Fibroblast of skin of right biceps (primary cell): Measurements from ENCODE around the gene ZNF559.

Experiments
- DNase-seq: peaks from one replicate; pipeline ENCODE4 v3.0.0-alpha.2; 2013

ZNF559 gene

GRCh38 chr19:9354651-9355050 lies 30.7 kb downstream of the ZNF559 start:
- DNase-seq: no peak

DNA sequence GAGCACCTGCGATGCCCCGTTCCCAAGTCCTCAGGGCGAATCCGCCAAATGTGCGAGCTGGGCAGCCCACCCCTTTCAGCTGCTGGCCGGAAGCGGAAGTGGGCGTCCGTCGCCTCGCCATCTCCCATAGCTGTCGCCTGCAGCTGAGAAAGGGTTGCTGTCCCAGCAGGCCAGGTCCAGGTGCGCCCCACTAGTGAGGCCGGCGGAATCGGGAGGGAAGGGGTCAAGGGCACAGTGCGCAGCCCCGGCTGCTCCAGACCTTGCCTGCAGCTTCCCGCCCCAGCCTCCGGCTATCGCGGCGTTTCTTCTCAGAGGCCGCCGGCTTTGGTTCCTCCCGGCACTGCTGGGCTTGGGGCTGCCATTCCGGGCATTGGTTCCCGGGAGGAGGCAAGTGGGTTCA lies 38.9 kb downstream of the ZNF559 start, which contains the start of gene ZNF177:
TSS of gene ZNF177 (plus strand) at position 109 of the 400 bp plus-strand sequence. CDS start 15,299 bp downstream, outside the sequence.
- no peak for DNase-seq

DNA sequence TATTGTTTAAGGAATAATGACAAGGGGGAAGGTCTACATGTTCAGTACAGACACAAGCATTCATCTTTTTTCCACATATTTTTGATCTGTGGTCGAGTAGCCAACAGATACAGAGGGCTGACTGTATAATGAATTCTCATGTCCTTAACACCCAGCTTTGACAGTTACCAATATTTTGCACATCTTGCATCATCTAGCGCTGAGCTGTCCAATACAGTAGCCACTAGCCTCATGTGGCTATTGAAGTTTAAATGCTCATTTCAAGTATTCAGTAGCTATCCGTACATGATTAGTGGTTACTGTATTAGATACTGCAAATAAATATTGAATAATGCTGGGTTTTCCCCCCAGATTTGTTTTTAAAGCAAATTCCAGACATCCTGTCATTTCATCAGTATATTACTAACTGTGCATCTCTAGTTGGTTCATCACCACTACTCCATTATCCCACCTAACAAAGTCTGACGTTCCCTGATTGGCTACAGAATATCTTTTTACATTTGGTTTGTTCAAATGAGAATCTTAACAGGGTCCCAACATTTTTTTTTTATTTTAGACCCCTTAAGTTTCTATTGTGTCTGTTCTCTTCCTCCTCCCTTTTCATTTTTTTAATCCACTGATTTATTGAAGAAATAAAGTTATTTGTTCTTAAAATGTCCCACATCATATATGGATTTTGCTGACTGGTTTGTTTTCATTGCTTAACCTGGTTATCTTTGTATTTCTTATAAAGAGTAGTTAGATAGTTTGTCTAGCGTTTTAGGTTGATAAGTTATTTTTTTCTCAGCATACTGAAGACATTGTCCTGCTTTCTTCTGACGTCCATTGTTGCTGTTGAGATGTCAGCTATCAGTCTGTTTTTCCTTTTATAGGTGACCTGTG lies 47.0 kb downstream of the ZNF559 start:
- no peak for DNase-seq

DNA sequence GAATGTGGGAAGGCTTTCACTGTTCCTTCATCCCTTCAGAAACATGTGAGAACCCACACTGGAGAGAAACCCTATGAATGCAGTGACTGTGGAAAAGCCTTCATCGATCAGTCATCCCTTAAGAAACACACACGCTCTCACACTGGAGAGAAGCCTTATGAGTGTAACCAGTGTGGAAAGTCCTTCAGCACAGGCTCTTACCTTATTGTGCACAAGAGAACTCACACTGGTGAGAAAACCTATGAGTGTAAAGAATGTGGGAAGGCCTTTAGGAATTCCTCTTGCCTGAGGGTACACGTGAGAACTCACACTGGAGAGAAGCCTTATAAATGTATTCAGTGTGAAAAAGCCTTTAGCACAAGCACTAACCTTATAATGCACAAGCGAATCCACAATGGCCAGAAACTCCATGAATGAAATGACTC lies 57.4 kb downstream of the ZNF559 start:
- no peak for DNase-seq
